SH-SY5Y (cell line): Measurements from ENCODE around the gene RSPO4.

Source experiments
- GATA2 ChIP-seq: IDR thresholded peaks from 2 replicates; pipeline ENCODE4 v1.6.1; 2011; ENCODE audit warnings: mild to moderate bottlenecking, low read depth, low read length
- GATA3 ChIP-seq: IDR thresholded peaks from 2 replicates; pipeline ENCODE4 v1.6.1; 2011; ENCODE audit warnings: low read depth, mild to moderate bottlenecking, low read length, moderate library complexity

DNA sequence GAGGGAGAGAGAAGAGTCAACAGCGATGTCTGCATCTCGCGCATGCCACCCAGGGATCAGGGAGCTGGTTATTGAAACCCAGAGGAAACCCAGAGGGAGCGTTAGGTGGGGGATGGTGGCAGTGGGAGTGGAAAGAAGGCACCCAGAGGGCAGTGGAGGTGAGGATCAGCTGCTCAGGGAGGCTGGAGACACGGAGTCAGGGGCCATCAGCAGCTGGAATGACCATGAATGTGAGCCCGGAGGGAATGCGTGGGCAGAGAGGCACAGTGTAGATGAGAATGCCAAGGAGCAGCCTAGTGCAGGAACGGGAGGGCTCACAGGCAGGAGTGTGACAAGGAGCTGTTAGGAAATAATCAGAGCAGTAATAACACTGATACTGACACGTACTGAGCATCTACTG is 36.2 kb downstream of the RSPO4 start:
- TF ChIP-seq GATA2: no peak
- no peak for TF ChIP-seq GATA3
